B cell (primary cell): ENCODE results near the gene SLC10A2.

Source experiments
- EZH2 ChIP-seq: IDR thresholded peaks from 2 replicates; pipeline ENCODE4 v1.6.1; 2012; ENCODE audit warnings: borderline replicate concordance, low read depth, mild to moderate bottlenecking, moderate library complexity, low read length; ENCODE audit not compliant: insufficient read depth, poor library complexity, severe bottlenecking
- TF ChIP-seq, protein P1 (sequence below): fragments of 200-600 bp; IDR thresholded peaks from one replicate; pipeline ENCODE4 v1.8.0; 2022; ENCODE audit warnings: antibody characterized with exemption, mild to moderate bottlenecking

DNA sequence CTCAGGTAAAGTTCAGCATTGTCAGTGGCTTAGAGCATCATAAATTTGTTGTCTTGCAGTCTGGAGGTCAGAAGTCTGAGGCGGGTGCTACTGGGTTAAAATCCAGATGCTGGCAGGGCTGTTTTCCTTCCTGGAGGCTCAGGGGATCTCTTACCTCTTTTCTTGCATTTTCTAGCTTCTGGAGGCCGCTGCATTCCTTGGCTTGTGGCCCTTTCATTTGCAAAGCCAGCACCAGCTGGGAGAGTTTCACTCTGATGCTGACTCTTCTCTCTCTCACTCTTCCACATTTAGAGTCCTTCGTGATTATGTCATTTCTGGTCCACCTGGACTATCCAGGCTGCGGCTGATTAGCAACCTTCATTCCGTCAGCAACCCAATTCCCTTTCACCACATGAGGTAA, 38.1 kb upstream of the SLC10A2 start:
- TF ChIP-seq, protein P1, sequence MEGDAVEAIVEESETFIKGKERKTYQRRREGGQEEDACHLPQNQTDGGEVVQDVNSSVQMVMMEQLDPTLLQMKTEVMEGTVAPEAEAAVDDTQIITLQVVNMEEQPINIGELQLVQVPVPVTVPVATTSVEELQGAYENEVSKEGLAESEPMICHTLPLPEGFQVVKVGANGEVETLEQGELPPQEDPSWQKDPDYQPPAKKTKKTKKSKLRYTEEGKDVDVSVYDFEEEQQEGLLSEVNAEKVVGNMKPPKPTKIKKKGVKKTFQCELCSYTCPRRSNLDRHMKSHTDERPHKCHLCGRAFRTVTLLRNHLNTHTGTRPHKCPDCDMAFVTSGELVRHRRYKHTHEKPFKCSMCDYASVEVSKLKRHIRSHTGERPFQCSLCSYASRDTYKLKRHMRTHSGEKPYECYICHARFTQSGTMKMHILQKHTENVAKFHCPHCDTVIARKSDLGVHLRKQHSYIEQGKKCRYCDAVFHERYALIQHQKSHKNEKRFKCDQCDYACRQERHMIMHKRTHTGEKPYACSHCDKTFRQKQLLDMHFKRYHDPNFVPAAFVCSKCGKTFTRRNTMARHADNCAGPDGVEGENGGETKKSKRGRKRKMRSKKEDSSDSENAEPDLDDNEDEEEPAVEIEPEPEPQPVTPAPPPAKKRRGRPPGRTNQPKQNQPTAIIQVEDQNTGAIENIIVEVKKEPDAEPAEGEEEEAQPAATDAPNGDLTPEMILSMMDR, result no peak
- no peak for TF ChIP-seq EZH2
